Activated naive CD4-positive, alpha-beta T cell treated with anti-CD3 and anti-CD28 coated beads, Interleukin-2, amount 50 U/mL, for 24 hours (primary cell): ENCODE results near the gene PROM1.

Experiments used
- H3K27ac Mint-ChIP-seq: one replicate; pipeline ENCODE4 v1.8.0; 2021; ENCODE audit warnings: mild to moderate bottlenecking, mixed read lengths
- H3K27me3 Mint-ChIP-seq: one replicate; pipeline ENCODE4 v1.8.0; 2021; ENCODE audit warnings: mixed read lengths
- H3K36me3 Mint-ChIP-seq: one replicate; pipeline ENCODE4 v1.8.0; 2021; ENCODE audit warnings: mixed read lengths
- H3K4me1 Mint-ChIP-seq: one replicate; pipeline ENCODE4 v1.8.0; 2021; ENCODE audit warnings: mixed read lengths
- H3K4me3 Mint-ChIP-seq: one replicate; pipeline ENCODE4 v1.8.0; 2021; ENCODE audit warnings: mild to moderate bottlenecking, mixed read lengths
- H3K9me3 Mint-ChIP-seq: one replicate; pipeline ENCODE4 v1.8.0; 2021; ENCODE audit warnings: mixed read lengths

Gene PROM1

DNA sequence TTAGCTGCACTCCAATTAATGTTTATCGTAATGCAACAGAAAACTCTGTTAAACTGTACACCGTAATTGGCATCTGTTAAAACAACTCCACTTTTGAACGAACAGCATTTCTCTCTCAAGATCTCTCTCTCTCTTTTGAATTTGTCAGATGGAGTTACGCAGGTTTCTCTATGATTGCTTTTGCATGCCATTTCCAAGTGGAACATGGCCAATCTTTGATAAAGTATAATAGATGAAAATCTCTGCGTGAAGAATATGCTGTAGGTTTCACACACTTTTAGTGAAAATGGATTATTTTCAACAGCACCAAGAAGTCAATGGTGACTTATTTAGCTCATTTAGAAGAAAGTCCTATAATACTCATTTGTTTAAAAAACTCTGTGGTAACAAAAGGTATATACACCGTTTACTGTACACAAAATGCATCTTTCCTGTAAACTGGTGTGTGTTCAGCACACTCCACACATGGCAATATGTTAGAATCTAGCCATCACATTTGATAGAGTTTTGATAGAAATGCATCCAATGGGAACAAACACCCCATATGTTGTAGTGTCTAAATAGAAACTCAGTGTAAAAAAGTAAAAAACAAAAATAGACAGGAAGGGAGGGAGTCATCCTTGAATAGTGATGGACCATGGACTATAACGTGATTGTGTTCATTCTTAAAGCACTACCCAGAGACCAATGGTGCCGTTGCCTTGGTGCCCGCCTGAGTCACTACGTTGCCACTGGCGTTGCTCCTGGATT is 115.1 kb downstream of the PROM1 start:
- Mint-ChIP-seq H3K27ac (peak overlapping the region; percentile 0), H3K27me3 (peaks cover 2% of the 10 kb centered on the region), H3K4me1 (no peaks in the 10 kb centered on the region), H3K9me3 (no peaks in the 10 kb centered on the region), H3K36me3 (peaks cover 1% of the 10 kb centered on the region), H3K4me3 (no peak overlapping the region)

DNA sequence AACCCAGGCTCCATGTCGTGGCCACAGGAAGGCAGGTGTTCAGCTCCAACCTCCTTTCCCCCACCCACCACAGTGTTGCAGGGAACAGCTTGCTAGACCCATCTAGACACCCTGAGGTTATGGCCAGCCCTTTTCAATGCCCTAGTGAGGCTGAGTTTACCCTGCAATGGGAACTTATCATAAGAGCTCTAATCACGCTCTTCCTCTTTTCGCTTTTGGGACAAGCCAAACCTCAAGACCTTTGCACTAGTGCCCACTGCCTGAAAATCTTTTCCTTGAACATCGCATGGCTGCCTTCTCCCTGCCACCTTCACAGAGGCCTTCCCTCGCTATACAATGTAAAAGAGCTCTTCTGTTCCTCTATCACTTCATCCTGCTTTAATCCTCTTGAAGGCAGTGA is 118.5 kb downstream of the PROM1 start:
- peaks cover 2% of the 10 kb centered on the region for H3K27me3 Mint-ChIP-seq
- peaks cover 1% of the 10 kb centered on the region for H3K36me3 Mint-ChIP-seq

DNA sequence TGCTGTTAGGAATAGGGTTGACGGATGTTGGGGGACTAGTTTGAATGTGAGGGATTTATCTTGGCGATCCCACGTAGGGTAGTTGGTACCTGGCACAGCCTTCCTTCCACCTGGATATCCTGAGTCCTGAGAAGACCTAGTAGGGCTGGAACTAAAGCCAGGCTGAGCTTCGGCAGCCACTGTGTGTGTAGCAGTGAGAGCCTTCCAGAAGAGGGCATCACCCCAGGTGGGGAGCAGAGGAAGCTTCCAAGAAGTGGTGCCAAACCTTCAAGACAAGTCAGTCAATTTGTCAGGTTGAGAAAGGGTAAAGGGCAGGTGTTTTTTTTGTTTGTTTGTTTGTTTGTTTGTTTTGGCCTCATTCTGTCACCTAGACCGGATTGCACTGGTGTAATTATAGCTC is 119.7 kb downstream of the PROM1 start:
- peaks cover 14% of the 10 kb centered on the region for H3K4me1 Mint-ChIP-seq
- peaks cover 1% of the 10 kb centered on the region for H3K36me3 Mint-ChIP-seq
- H3K27ac Mint-ChIP-seq: no peak overlapping the region
- no peak overlapping the region for H3K4me3 Mint-ChIP-seq
- peaks cover 2% of the 10 kb centered on the region for H3K27me3 Mint-ChIP-seq
- no peaks in the 10 kb centered on the region for H3K9me3 Mint-ChIP-seq

More for the DNA sequence above, 118.5 kb downstream of the PROM1 start:
- Mint-ChIP-seq H3K27ac (no peak overlapping the region), H3K4me1 (peaks cover 14% of the 10 kb centered on the region), H3K4me3 (no peak overlapping the region), H3K9me3 (no peaks in the 10 kb centered on the region)

GRCh38 chr4:15963576-15963975 is 120.2 kb downstream of the PROM1 start:
- H3K4me3 Mint-ChIP-seq: peak overlapping the region; percentile 68
- peaks cover 14% of the 10 kb centered on the region for H3K4me1 Mint-ChIP-seq
- H3K9me3 Mint-ChIP-seq: no peaks in the 10 kb centered on the region
- no peak overlapping the region for H3K27ac Mint-ChIP-seq
- peaks cover 1% of the 10 kb centered on the region for H3K36me3 Mint-ChIP-seq
- peaks cover 2% of the 10 kb centered on the region for H3K27me3 Mint-ChIP-seq

- peak within 1 kb of the TSS; percentile 76 for H3K4me3 Mint-ChIP-seq
- H3K4me1 Mint-ChIP-seq: peaks cover 14% of the 10 kb centered on the region
- H3K27me3 Mint-ChIP-seq: peaks cover 2% of the 10 kb centered on the region
- H3K36me3 Mint-ChIP-seq: peaks cover 1% of the 10 kb centered on the region
- no peaks in the 10 kb centered on the region for H3K9me3 Mint-ChIP-seq
- no peak within 1 kb of the TSS for H3K27ac Mint-ChIP-seq
Measured at GRCh38 chr4:15963001-15963451, 120.8 kb downstream of the PROM1 start, which contains the start of gene FGFBP2. Gene FGFBP2 (minus strand): TSS chr4:15963175. CDS start chr4:15963129, 46 bp downstream.

GRCh38 chr4:15961781-15962510 is 121.9 kb downstream of the PROM1 start:
- Mint-ChIP-seq H3K27ac (no peak overlapping the region), H3K36me3 (peaks cover under 1% of the 10 kb centered on the region), H3K27me3 (peaks cover 2% of the 10 kb centered on the region), H3K9me3 (no peaks in the 10 kb centered on the region), H3K4me3 (peak overlapping the region; percentile 76), H3K4me1 (peaks cover 14% of the 10 kb centered on the region)

GRCh38 chr4:15958562-15958961 is 125.3 kb downstream of the PROM1 start:
- Mint-ChIP-seq H3K9me3 (no peaks in the 10 kb centered on the region), H3K27ac (no peak overlapping the region), H3K27me3 (no peaks in the 10 kb centered on the region), H3K4me3 (no peak overlapping the region), H3K36me3 (no peaks in the 10 kb centered on the region), H3K4me1 (peaks cover 13% of the 10 kb centered on the region)

DNA sequence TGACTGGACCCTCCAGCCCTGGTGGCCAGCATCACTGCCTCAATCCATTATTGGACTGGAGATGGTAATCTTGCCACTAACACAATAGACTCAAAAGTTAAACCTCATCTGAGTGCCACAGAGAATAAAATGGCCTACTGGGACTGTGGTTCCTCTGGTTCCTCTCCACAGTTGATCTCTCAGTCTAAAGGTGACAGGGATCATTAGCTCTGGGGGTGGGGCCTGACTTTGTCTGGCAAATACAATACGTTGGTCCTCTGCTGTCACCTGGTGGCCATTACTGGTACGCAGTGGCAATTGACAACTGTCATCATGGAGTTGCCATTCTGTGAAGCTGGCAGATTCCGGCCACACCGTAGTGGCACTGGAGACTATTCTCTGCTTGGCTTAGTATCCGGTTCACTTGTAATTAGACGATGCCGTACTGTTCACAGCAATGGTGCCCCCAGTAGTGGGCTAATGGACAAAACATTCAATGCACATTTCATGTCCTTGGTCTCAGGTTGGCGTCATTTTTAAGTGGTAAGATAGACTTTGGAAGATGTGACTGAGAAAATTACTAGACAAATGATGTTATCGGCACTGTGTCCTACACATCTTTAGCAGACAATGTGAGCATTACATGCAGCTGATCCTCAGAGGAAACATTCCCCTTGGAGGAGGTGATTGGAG is 127.5 kb downstream of the PROM1 start:
- H3K4me3 Mint-ChIP-seq: no peak overlapping the region
- H3K4me1 Mint-ChIP-seq: no peaks in the 10 kb centered on the region
- no peak overlapping the region for H3K27ac Mint-ChIP-seq
- H3K36me3 Mint-ChIP-seq: no peaks in the 10 kb centered on the region
- no peaks in the 10 kb centered on the region for H3K9me3 Mint-ChIP-seq
- H3K27me3 Mint-ChIP-seq: no peaks in the 10 kb centered on the region

DNA sequence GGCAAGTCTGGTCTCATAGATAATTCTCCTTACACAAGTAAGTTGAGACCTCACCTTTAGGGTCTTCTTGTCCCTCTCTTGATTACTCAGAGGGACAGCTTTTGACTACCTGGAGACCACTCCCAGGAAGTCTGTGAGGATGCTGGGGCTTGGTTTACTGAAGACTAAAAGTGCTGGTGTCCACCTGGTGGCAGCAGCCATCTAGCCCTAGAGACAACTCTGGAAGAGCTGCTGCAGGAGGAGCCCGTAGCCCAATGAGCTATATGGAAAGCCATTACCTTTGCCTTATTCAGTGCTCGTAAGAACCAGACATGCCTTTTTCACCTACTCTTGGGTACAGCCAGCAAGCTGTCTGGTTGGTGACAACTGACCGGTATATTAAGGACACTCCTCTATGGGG is 128.2 kb downstream of the PROM1 start:
- H3K4me3 Mint-ChIP-seq: no peak overlapping the region
- H3K36me3 Mint-ChIP-seq: no peaks in the 10 kb centered on the region
- H3K4me1 Mint-ChIP-seq: no peaks in the 10 kb centered on the region
- no peaks in the 10 kb centered on the region for H3K27me3 Mint-ChIP-seq
- H3K27ac Mint-ChIP-seq: no peak overlapping the region
- H3K9me3 Mint-ChIP-seq: no peaks in the 10 kb centered on the region

DNA sequence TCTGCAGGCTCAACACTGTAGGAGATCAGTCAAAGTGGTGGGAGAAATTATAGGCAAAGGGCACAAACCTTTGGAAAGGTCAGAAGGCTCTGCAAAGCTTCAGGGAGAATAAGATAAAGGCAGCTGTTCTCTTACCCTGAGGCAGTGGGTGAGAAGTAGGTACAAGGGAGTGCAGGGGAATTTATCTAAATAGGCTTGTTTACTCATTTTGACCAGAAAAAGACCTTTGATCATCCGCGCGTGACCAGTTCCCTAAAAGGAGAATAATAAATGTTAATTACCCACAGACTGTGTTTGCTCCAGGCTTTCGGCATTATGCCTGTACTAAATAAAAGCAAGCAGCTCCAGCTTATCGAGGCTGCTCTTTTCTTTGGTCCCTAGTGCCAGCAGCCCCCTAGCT is 130.2 kb downstream of the PROM1 start:
- Mint-ChIP-seq H3K27me3 (no peaks in the 10 kb centered on the region), H3K27ac (no peak overlapping the region), H3K9me3 (no peaks in the 10 kb centered on the region), H3K4me3 (no peak overlapping the region), H3K36me3 (no peaks in the 10 kb centered on the region), H3K4me1 (no peaks in the 10 kb centered on the region)

- no peaks in the 10 kb centered on the region for H3K27me3 Mint-ChIP-seq
- H3K4me1 Mint-ChIP-seq: no peaks in the 10 kb centered on the region
- no peak overlapping the region for H3K27ac Mint-ChIP-seq
- no peak overlapping the region for H3K4me3 Mint-ChIP-seq
- H3K36me3 Mint-ChIP-seq: no peaks in the 10 kb centered on the region
- no peaks in the 10 kb centered on the region for H3K9me3 Mint-ChIP-seq
Measured at GRCh38 chr4:15951781-15952180, 132.0 kb downstream of the PROM1 start.

GRCh38 chr4:15948826-15949225 is 135.0 kb downstream of the PROM1 start:
- H3K4me1 Mint-ChIP-seq: no peaks in the 10 kb centered on the region
- H3K27ac Mint-ChIP-seq: no peak overlapping the region
- no peaks in the 10 kb centered on the region for H3K36me3 Mint-ChIP-seq
- H3K9me3 Mint-ChIP-seq: no peaks in the 10 kb centered on the region
- no peak overlapping the region for H3K4me3 Mint-ChIP-seq
- no peaks in the 10 kb centered on the region for H3K27me3 Mint-ChIP-seq

GRCh38 chr4:15947684-15948083 is 136.1 kb downstream of the PROM1 start:
- Mint-ChIP-seq H3K4me3 (no peak overlapping the region), H3K4me1 (no peaks in the 10 kb centered on the region), H3K9me3 (no peaks in the 10 kb centered on the region), H3K36me3 (no peaks in the 10 kb centered on the region), H3K27me3 (no peaks in the 10 kb centered on the region), H3K27ac (no peak overlapping the region)

- no peak overlapping the region for H3K27ac Mint-ChIP-seq
- no peaks in the 10 kb centered on the region for H3K36me3 Mint-ChIP-seq
- H3K27me3 Mint-ChIP-seq: no peaks in the 10 kb centered on the region
- no peaks in the 10 kb centered on the region for H3K4me1 Mint-ChIP-seq
- H3K4me3 Mint-ChIP-seq: no peak overlapping the region
- H3K9me3 Mint-ChIP-seq: no peaks in the 10 kb centered on the region
Measured at GRCh38 chr4:15945516-15945915, 138.3 kb downstream of the PROM1 start.

DNA sequence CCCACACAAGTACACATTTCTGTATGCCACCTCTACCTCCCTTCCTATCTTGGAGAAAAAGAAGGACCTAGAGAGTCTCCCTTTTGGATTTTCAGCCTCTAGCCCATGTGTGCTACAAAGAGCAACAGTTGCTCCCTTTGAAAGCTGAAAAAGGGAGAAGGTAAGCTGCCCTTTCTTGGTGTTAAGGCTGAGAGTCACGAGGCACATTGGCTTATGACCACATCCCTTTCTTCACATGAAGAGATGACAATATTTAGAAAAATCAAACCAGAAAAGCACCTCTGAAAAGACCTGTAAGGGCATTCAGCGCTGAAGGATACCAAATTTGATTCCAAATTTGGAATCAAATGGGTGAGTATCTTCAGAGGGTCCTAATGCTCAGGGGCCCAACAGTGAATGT is 138.9 kb downstream of the PROM1 start:
- no peaks in the 10 kb centered on the region for H3K4me1 Mint-ChIP-seq
- no peak overlapping the region for H3K4me3 Mint-ChIP-seq
- H3K9me3 Mint-ChIP-seq: no peaks in the 10 kb centered on the region
- H3K36me3 Mint-ChIP-seq: no peaks in the 10 kb centered on the region
- peak overlapping the region; percentile 8 for H3K27ac Mint-ChIP-seq
- no peaks in the 10 kb centered on the region for H3K27me3 Mint-ChIP-seq

GRCh38 chr4:15942283-15942682 is 141.5 kb downstream of the PROM1 start:
- no peak overlapping the region for H3K4me3 Mint-ChIP-seq
- no peak overlapping the region for H3K27ac Mint-ChIP-seq
- no peaks in the 10 kb centered on the region for H3K36me3 Mint-ChIP-seq
- H3K4me1 Mint-ChIP-seq: no peaks in the 10 kb centered on the region
- no peaks in the 10 kb centered on the region for H3K27me3 Mint-ChIP-seq
- H3K9me3 Mint-ChIP-seq: no peaks in the 10 kb centered on the region
